DND-41 (cell line): Measurements from ENCODE around the gene ABHD17C.

Experiments
- CTCF ChIP-seq: IDR thresholded peaks from 2 replicates; pipeline ENCODE4 v1.5.1; 2012; ENCODE audit warnings: borderline replicate concordance, low read length, moderate library complexity, mild to moderate bottlenecking; ENCODE audit not compliant: poor library complexity, severe bottlenecking; ENCODE audit errors: extremely low read depth
- EZH2 ChIP-seq: IDR thresholded peaks from 3 replicates; pipeline ENCODE4 v1.6.1; 2012; ENCODE audit warnings: borderline replicate concordance, low read depth, mild to moderate bottlenecking, moderate library complexity, low read length, inconsistent platforms; ENCODE audit not compliant: severe bottlenecking

GRCh38 chr15:80752204-80752603, 57.1 kb downstream of the ABHD17C start:
- TF ChIP-seq CTCF (no peak), EZH2 (no peak)
